Neural cell (in vitro differentiated cells): ENCODE measurements around the gene PIK3R1. TPM values are rescaled to one million over a fixed set of nuclear protein-coding genes. Genes with fewer than 3 reads are reported as not detected.

ENCODE experiments used
- H2AFZ ChIP-seq: fragments of 200-600, 300-800 bp; sonication (generic), shearing (Covaris generic); 2 replicates; pipeline ENCODE4 v1.6.0; 2014; ENCODE audit warnings: low read depth, mild to moderate bottlenecking, antibody characterized with exemption, low read length, moderate library complexity
- H3F3A ChIP-seq: fragments of 200-600 bp; shearing (Covaris generic); 2 replicates; pipeline ENCODE4 v1.6.1; 2016; ENCODE audit warnings: mild to moderate bottlenecking, moderate library complexity, mixed read lengths, antibody characterized with exemption, low read length; ENCODE audit not compliant: insufficient read depth, poor library complexity, severe bottlenecking
- H3K27ac ChIP-seq: fragments of 200-600, 300-800 bp; sonication (generic), shearing (Covaris generic); 2 replicates; pipeline ENCODE4 v1.5.1; 2014; ENCODE audit warnings: mild to moderate bottlenecking, low read length, moderate library complexity
- H3K27me3 ChIP-seq: fragments of 300-800, 200-600 bp; sonication (generic), shearing (Covaris generic); 2 replicates; pipeline ENCODE4 v1.6.0; 2014; ENCODE audit warnings: mild to moderate bottlenecking, low read depth, low read length, moderate library complexity; ENCODE audit not compliant: insufficient read depth
- H3K36me3 ChIP-seq: fragments of 300-800, 200-600 bp; sonication (generic), shearing (Covaris generic); 2 replicates; pipeline ENCODE4 v1.5.1; 2014; ENCODE audit warnings: mild to moderate bottlenecking, antibody characterized with exemption, low read length, moderate library complexity; ENCODE audit not compliant: insufficient read depth
- H3K4me2 ChIP-seq: fragments of 300-800, 200-600 bp; sonication (generic), shearing (Covaris generic); 2 replicates; pipeline ENCODE4 v1.6.0; 2014; ENCODE audit warnings: mild to moderate bottlenecking, low read length
- H3K4me3 ChIP-seq: fragments of 300-800, 200-600 bp; sonication (generic), shearing (Covaris generic); 2 replicates; pipeline ENCODE4 v1.5.1; 2014; ENCODE audit warnings: mild to moderate bottlenecking, low read length, moderate library complexity
- H3K79me2 ChIP-seq: fragments of 200-600 bp; shearing (Covaris generic); replicated peaks from 2 replicates; pipeline ENCODE4 v1.6.0; 2014; ENCODE audit warnings: mild to moderate bottlenecking, low read length, moderate library complexity; ENCODE audit not compliant: insufficient read depth
- H3K9ac ChIP-seq: fragments of 300-800, 200-600 bp; sonication (generic), shearing (Covaris generic); 2 replicates; pipeline ENCODE4 v1.6.1; 2016; ENCODE audit warnings: mild to moderate bottlenecking, low read length, mixed read lengths
- H3K9me2 ChIP-seq: fragments of 200-600 bp; shearing (Covaris generic); 2 replicates; pipeline ENCODE4 v1.6.1; 2016; ENCODE audit warnings: mild to moderate bottlenecking, low read length, mixed read lengths; ENCODE audit not compliant: insufficient read depth
- H3K9me3 ChIP-seq: fragments of 200-600, 300-800 bp; sonication (generic), shearing (Covaris generic); 2 replicates; pipeline ENCODE4 v1.6.1; 2016; ENCODE audit warnings: mild to moderate bottlenecking, mixed run types, low read length, moderate library complexity, mixed read lengths
- H4K20me1 ChIP-seq: fragments of 200-600 bp; shearing (Covaris generic); 2 replicates; pipeline ENCODE4 v1.6.1; 2016; ENCODE audit warnings: mild to moderate bottlenecking, mixed run types; ENCODE audit not compliant: insufficient read depth
- CTCF ChIP-seq: fragments of 450-650 bp; IDR thresholded peaks from 2 replicates; pipeline ENCODE4 v1.5.1; 2014; ENCODE audit warnings: antibody characterized with exemption, mild to moderate bottlenecking, moderate library complexity; ENCODE audit not compliant: poor library complexity, severe bottlenecking
- EP300 ChIP-seq: fragments of 450-650 bp; conservative IDR thresholded peaks from 2 replicates; pipeline ENCODE4 v1.6.1; 2014; ENCODE audit warnings: antibody characterized with exemption, mild to moderate bottlenecking, moderate library complexity; ENCODE audit not compliant: poor library complexity, severe bottlenecking
- EZH2 ChIP-seq: fragments of 200-600, 300-800 bp; shearing (Covaris generic), sonication (generic); IDR thresholded peaks from 2 replicates; pipeline ENCODE4 v1.6.1; 2014; ENCODE audit warnings: antibody characterized with exemption, low read length, borderline replicate concordance, mild to moderate bottlenecking; ENCODE audit not compliant: insufficient read depth, poor library complexity, severe bottlenecking
- MXI1 ChIP-seq: fragments of 450-650 bp; conservative IDR thresholded peaks from 2 replicates; pipeline ENCODE4 v1.6.1; 2014; ENCODE audit warnings: antibody characterized with exemption, mild to moderate bottlenecking; ENCODE audit not compliant: poor library complexity, severe bottlenecking
- POLR2AphosphoS5 ChIP-seq: IDR thresholded peaks from 2 replicates; pipeline ENCODE4 v1.6.1; 2012
- RAD21 ChIP-seq: fragments of 450-650 bp; conservative IDR thresholded peaks from 2 replicates; pipeline ENCODE4 v1.6.1; 2014; ENCODE audit warnings: antibody characterized with exemption, mild to moderate bottlenecking, moderate library complexity
- REST ChIP-seq: IDR thresholded peaks from 2 replicates; pipeline ENCODE4 v1.6.1; 2012; ENCODE audit warnings: borderline replicate concordance
- SMC3 ChIP-seq: fragments of 450-650 bp; conservative IDR thresholded peaks from 2 replicates; pipeline ENCODE4 v1.6.1; 2014; ENCODE audit warnings: antibody characterized with exemption, mild to moderate bottlenecking, moderate library complexity; ENCODE audit not compliant: poor library complexity
- TAF1 ChIP-seq: IDR thresholded peaks from 2 replicates; pipeline ENCODE4 v1.6.1; 2012; ENCODE audit warnings: low read depth
- polyA plus RNA-seq: library from polyadenylated mRNA; depleted of rRNA; stranded (reverse); fragments of >200 nt; gene quantifications from 2 replicates; pipeline ENCODE4 v1.2.3, GENCODE V29; 2014

The PIK3R1 gene
- polyA plus RNA-seq, 1 donor from 2014 or later, result 41.9 TPM

DNA sequence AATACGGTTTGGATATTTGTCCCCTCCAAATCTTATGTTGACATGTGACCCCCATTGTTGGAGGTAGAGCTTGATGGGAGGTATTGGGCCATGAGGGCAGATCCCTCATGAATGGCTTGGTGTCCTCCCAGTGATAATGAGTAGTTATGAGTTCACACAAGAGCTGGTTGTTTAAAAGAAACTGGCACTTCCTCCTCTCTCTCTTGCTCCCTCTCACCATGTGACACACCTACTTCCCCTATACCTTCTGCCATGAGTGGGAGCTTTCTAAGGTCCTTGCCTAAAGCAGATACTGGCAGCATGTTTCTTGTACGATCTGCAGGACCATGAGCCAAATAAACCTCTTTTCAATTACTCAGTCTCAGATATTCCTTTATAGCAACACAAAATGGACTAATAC lies 132.0 kb downstream of the PIK3R1 start:
- no peak overlapping the region for H3K27ac ChIP-seq
- no peaks in the 10 kb centered on the region for H3K36me3 ChIP-seq
- H3K4me2 ChIP-seq, result no peak overlapping the region
- H3K27me3 ChIP-seq, result no peaks in the 10 kb centered on the region
- TF ChIP-seq RAD21 (no peak), EP300 (no peak), POLR2AphosphoS5 (no peak), EZH2 (no peak), MXI1 (no peak), SMC3 (no peak), REST (no peak), TAF1 (no peak), CTCF (no peak)
- H3F3A ChIP-seq, result no peaks in the 10 kb centered on the region
- no peaks in the 10 kb centered on the region for H3K9me3 ChIP-seq
- H4K20me1 ChIP-seq, result no peaks in the 10 kb centered on the region
- no peaks in the 10 kb centered on the region for H3K79me2 ChIP-seq
- no peak overlapping the region for H2AFZ ChIP-seq
- no peak overlapping the region for H3K4me3 ChIP-seq
- no peak overlapping the region for H3K9ac ChIP-seq
- no peaks in the 10 kb centered on the region for H3K9me2 ChIP-seq

DNA sequence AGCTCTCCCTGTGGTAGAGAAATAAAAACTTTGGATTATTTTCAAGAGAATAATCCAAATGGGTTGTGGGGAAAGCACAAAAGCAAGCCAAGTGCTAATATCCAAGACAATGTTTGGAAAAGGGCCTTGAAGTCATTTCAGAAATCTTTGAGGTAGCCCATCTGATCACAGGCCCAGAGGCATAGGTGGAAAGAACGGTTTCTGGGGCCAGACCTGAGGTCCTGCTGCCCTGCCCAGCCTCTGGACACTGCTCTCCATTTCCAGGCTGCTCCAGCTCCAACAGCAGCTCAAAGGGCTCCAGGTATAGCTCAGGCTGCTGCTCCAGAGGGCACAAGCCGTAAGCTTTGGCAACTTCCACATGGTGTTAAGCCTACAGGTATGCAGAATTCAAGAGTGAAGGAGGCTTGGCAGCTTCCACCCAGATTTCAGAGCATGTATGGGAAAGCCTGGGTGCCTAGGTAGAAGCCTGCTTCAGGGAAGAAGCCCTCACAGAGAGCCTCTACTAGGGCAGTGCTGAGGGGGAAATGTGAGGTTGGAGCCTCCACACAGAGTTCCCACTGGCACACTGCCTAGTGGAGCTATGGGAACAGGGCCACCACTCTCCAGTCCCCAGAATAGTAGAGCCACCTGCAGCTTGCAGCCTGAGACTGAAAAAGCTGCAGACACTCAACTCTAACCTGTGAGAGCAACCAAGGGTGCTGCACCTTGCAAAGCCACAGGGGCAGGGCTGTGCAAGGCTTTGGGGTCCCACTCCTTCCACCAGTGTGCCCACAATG lies 133.1 kb downstream of the PIK3R1 start:
- no peak overlapping the region for H3K4me3 ChIP-seq
- no peaks in the 10 kb centered on the region for H3K9me3 ChIP-seq
- H2AFZ ChIP-seq, result no peak overlapping the region
- no peaks in the 10 kb centered on the region for H4K20me1 ChIP-seq
- no peak for TF ChIP-seq TAF1
- TF ChIP-seq EZH2, result no peak
- no peaks in the 10 kb centered on the region for H3F3A ChIP-seq
- H3K27ac ChIP-seq, result no peak overlapping the region
- no peak overlapping the region for H3K9ac ChIP-seq
- no peaks in the 10 kb centered on the region for H3K9me2 ChIP-seq
- no peak overlapping the region for H3K4me2 ChIP-seq
- no peaks in the 10 kb centered on the region for H3K79me2 ChIP-seq
- no peaks in the 10 kb centered on the region for H3K36me3 ChIP-seq
- no peaks in the 10 kb centered on the region for H3K27me3 ChIP-seq
